Gastroesophageal sphincter (tissue), 4 donors: ENCODE measurements around the gene FAM83F. TPM values are rescaled to one million over a fixed set of nuclear protein-coding genes. Genes with fewer than 3 reads are reported as not detected.

Experiments used
- ATAC-seq: fragments of 150-250 bp; one replicate; pipeline ENCODE4 v1.9.1; 2016; ENCODE audit warnings: mild to moderate bottlenecking, moderate library complexity
- H3K27ac ChIP-seq, 4 donors: fragments of 200-600 bp; sonication (generic) in 3 of 4; 1 replicate in 3 of 4; 2 replicates in 1 of 4; pipeline ENCODE4 v1.5.1; 2016 to 2019
- H3K27me3 ChIP-seq: fragments of 200-600 bp; sonication (generic); one replicate; pipeline ENCODE4 v1.5.1; 2019
- H3K36me3 ChIP-seq, 2 donors: fragments of 200-600 bp; sonication (generic); one replicate each; pipeline ENCODE4 v1.5.1; 2019; ENCODE audit warnings: control low read depth in 1 of 2
- H3K4me1 ChIP-seq, 3 donors: fragments of 200-600 bp; sonication (generic); 1 replicate in 2 of 3; 2 replicates in 1 of 3; pipeline ENCODE4 v1.5.1; 2016 to 2019; ENCODE audit warnings: control low read depth in 2 of 3
- H3K4me3 ChIP-seq, 2 donors: fragments of 200-600 bp; sonication (generic); one replicate each; pipeline ENCODE4 v1.5.1; 2019; ENCODE audit warnings: mild to moderate bottlenecking in 1 of 2, moderate library complexity in 1 of 2
- H3K9me3 ChIP-seq, 3 donors: fragments of 200-600 bp; sonication (generic); one replicate each; pipeline ENCODE4 v1.5.1; 2017 to 2019; ENCODE audit warnings: control low read depth in 2 of 3
- EP300 ChIP-seq: sonication (generic); formaldehyde crosslinking; IDR thresholded peaks from one replicate; pipeline ENCODE4 v1.6.1; 2017; ENCODE audit warnings: antibody characterized with exemption, mild to moderate bottlenecking
- POLR2A ChIP-seq, 2 donors: fragments of 450-650 bp; IDR thresholded peaks; one replicate each; pipeline ENCODE4 v1.6.1; 2017; ENCODE audit warnings: antibody characterized with exemption in 2 of 2, mild to moderate bottlenecking in 2 of 2, moderate library complexity in 1 of 2
- POLR2AphosphoS5 ChIP-seq: sonication (generic); formaldehyde crosslinking; IDR thresholded peaks from one replicate; pipeline ENCODE4 v1.6.1; 2017; ENCODE audit warnings: antibody characterized with exemption
- WGBS, 2 donors: methylation state at CpG; one replicate each; pipeline ENCODE4 v1.1.5; 2018; ENCODE audit warnings: low coverage in 1 of 2; 5-methylcytosine and 5-hydroxymethylcytosine counted together
- total RNA-seq, 4 donors: library from RNA; depleted of rRNA; stranded (reverse); fragments of >200 nt; gene quantifications; one replicate each; pipeline ENCODE4 v1.1.0, GENCODE V29; 2016
- TF ChIP-seq, protein P1 (sequence below), 4 experiments: fragments of 200-600 bp in 2 of 4; fragments of 450-650 bp in 2 of 4; sonication (generic) in 1 of 4; IDR thresholded peaks; one replicate each; pipeline ENCODE4 v1.5.1; 2017 to 2019; ENCODE audit warnings: antibody characterized with exemption in 4 of 4, mild to moderate bottlenecking in 2 of 4, moderate library complexity in 2 of 4

Gene FAM83F
- total RNA-seq, 4 donors from 2014 or later: 0.46 to 4.2 (median 0.81) TPM

DNA sequence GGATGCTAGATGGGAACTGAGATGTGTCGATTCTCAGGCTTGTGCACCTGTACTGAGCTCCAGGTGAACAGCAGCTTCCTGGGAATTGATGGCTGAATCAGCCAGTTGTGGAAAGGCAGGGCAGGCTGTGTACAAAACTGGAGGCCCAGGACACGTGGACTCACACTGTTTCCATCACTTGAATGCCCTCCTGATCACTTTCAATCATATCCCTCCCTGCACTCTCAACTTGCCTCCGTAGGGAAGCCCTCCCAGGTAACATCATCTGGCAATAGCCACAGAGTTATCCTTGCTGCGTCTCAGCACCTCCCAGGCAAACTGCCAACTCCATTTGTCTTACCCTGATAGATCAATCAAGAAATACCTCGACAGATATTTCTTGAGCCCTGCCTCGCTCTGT is 10.1 kb downstream of the FAM83F start:
- H3K4me3 ChIP-seq: no peak overlapping the region
- H3K9me3 ChIP-seq: no peaks in the 10 kb centered on the region
- no peaks in the 10 kb centered on the region for H3K4me1 ChIP-seq
- WGBS, 2 donors: 38 to 70% methylated on average over 3 to 6 of the region's 6 CpGs
- H3K36me3 ChIP-seq: no peaks in the 10 kb centered on the region
- TF ChIP-seq POLR2A (IDR thresholded peaks at IDR 0.05): no peak
- TF ChIP-seq EP300: no peak
- TF ChIP-seq, protein P1, sequence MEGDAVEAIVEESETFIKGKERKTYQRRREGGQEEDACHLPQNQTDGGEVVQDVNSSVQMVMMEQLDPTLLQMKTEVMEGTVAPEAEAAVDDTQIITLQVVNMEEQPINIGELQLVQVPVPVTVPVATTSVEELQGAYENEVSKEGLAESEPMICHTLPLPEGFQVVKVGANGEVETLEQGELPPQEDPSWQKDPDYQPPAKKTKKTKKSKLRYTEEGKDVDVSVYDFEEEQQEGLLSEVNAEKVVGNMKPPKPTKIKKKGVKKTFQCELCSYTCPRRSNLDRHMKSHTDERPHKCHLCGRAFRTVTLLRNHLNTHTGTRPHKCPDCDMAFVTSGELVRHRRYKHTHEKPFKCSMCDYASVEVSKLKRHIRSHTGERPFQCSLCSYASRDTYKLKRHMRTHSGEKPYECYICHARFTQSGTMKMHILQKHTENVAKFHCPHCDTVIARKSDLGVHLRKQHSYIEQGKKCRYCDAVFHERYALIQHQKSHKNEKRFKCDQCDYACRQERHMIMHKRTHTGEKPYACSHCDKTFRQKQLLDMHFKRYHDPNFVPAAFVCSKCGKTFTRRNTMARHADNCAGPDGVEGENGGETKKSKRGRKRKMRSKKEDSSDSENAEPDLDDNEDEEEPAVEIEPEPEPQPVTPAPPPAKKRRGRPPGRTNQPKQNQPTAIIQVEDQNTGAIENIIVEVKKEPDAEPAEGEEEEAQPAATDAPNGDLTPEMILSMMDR (IDR thresholded peaks at IDR 0.05): no peak
- TF ChIP-seq POLR2AphosphoS5: no peak
- H3K27me3 ChIP-seq: peaks cover 48% of the 10 kb centered on the region
- no peak overlapping the region for H3K27ac ChIP-seq
- ATAC-seq: no peak

GRCh38 chr22:40006641-40007040 is 11.9 kb downstream of the FAM83F start:
- 44 to 67% methylated on average over 2 to 5 of the region's 8 CpGs for WGBS, 2 donors
- Histone ChIP-seq H3K4me1 (no peaks in the 10 kb centered on the region), H3K36me3 (no peaks in the 10 kb centered on the region), H3K27me3 (peaks cover 65% of the 10 kb centered on the region), H3K9me3 (no peaks in the 10 kb centered on the region), H3K4me3 (no peak overlapping the region), H3K27ac (no peak overlapping the region)
- no peak for TF ChIP-seq EP300
- TF ChIP-seq, protein P1 (IDR thresholded peaks at IDR 0.05): no peak
- no peak for TF ChIP-seq POLR2A (IDR thresholded peaks at IDR 0.05)
- no peak for TF ChIP-seq POLR2AphosphoS5
- no peak for ATAC-seq

DNA sequence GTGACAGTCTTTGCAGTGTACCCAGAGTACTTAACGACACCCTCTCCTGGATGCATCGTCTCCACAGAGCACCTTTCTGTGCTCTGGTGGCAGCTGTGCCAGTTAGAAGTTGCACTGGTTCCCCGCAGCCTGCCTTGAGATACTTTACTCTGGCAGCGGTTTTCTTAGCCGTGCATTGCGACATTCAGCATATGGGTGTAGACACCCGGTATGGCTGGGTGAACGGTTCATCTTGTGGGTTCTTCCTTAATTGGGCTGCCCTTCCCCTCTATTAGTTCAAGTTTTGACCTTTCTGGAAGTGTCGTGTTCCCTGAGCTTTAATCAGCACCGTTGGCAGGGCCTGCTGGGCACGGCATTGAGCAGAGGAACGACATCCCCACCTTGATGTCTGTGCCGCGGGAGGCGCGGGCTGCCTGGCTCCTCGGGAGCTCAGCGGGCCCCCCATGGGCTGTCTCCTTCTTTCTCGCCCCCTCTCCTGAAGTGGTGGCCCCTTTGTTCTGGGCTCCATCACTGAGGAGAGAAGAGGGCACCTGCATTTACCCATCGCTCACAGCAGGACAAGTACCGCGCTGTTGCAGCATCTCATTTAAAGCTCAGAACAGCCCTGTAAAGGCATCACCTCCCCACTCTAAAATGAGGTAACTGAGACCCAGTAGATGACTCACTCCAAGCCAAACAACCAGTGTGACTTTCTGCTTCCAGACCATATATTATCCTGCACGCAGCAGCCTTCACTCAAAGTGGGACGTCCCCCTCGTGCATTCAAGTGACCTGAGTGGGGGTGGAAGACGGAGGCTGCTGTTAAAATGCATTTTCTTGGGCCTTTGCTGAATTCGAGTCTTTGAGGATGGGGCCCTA is 13.3 kb downstream of the FAM83F start:
- H3K4me1 ChIP-seq: no peaks in the 10 kb centered on the region

DNA sequence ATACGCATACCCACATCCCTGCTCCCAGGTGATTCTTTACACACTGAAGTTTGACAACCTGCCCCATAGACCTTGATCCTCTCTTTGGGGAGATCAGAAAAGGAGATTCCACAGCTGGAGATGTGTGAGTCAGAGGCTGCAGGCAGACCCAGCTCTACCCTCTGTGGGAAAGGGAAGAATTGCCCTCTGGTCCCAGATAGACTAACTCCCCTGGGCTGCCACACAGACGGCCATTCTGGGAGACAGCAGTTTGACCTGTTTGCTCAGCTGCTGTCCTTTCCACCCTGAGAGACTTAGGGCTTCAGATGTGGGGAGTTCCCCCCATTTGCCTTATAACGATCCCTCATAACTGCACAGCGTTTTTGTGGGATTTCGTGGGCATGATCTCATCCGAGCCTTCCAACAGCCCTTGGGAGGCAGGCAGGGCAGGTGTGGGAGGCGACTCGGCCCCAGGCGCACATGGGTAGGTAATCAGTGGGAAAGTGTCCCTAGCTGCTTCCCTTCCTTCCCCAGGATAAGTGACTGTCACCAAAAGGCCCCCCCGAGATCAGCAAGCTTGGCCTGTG is 14.1 kb downstream of the FAM83F start:
- TF ChIP-seq POLR2AphosphoS5 (no peak), POLR2A (IDR thresholded peaks at IDR 0.05) (no peak), EP300 (no peak)
- TF ChIP-seq, protein P1 (IDR thresholded peaks at IDR 0.05): no peak
- 57 to 79% methylated on average over 3 to 4 of the region's 10 CpGs for WGBS, 2 donors
- Histone ChIP-seq H3K4me1 (no peaks in the 10 kb centered on the region), H3K9me3 (no peaks in the 10 kb centered on the region), H3K36me3 (no peaks in the 10 kb centered on the region), H3K27ac (no peak overlapping the region), H3K27me3 (peaks cover 63% of the 10 kb centered on the region), H3K4me3 (no peak overlapping the region)
- ATAC-seq: no peak

More for the DNA sequence above, 13.3 kb downstream of the FAM83F start:
- no peak overlapping the region for H3K4me3 ChIP-seq
- H3K27me3 ChIP-seq: peaks cover 70% of the 10 kb centered on the region
- WGBS, 2 donors: 72 to 73% methylated on average over 12 to 20 of the region's 27 CpGs
- no peak for ATAC-seq
- TF ChIP-seq POLR2A (IDR thresholded peaks at IDR 0.05) (no peak), POLR2AphosphoS5 (no peak), EP300 (no peak)
- TF ChIP-seq, protein P1 (IDR thresholded peaks at IDR 0.05): no peak
- H3K27ac ChIP-seq: no peak overlapping the region
- H3K9me3 ChIP-seq: no peaks in the 10 kb centered on the region
- no peaks in the 10 kb centered on the region for H3K36me3 ChIP-seq
